Measurements from ENCODE around the gene GAP43.

GAP43 gene, protein sequence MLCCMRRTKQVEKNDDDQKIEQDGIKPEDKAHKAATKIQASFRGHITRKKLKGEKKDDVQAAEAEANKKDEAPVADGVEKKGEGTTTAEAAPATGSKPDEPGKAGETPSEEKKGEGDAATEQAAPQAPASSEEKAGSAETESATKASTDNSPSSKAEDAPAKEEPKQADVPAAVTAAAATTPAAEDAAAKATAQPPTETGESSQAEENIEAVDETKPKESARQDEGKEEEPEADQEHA

GRCh38 chr3:115623044-115623868 lies at the start of gene GAP43:
Gene GAP43, plus strand, starts transcription at chr3:115623510. Its CDS starts 180 bp downstream, at chr3:115623690.
- CTCF ChIA-PET, result interaction anchor here (0.9 kb wide), 1 partner anchor 166 kb away, joined by 3 read pairs; no protein-coding TSS in a partner anchor
- no peak for DNase-seq
- H3K27ac Mint-ChIP-seq, result no peak within 1 kb of the TSS
- no peaks in the 10 kb centered on the region for H3K36me3 Mint-ChIP-seq
- H3K4me3 Mint-ChIP-seq, result no peak within 1 kb of the TSS
- no peaks in the 10 kb centered on the region for H3K9me3 Mint-ChIP-seq
- H3K4me1 Mint-ChIP-seq, result no peaks in the 10 kb centered on the region
- peaks cover 32% of the 10 kb centered on the region for H3K27me3 Mint-ChIP-seq

- H3K4me1 Mint-ChIP-seq, result no peaks in the 10 kb centered on the region
- CTCF ChIA-PET, result no interaction called here
- H3K27ac Mint-ChIP-seq, result no peak overlapping the region
- no peak for DNase-seq
- H3K36me3 Mint-ChIP-seq, result no peaks in the 10 kb centered on the region
- no peaks in the 10 kb centered on the region for H3K27me3 Mint-ChIP-seq
- H3K9me3 Mint-ChIP-seq, result no peaks in the 10 kb centered on the region
- no peak overlapping the region for H3K4me3 Mint-ChIP-seq
These were observed 46.9 kb upstream of the GAP43 start for GRCh38 chr3:115576325-115576875.

GRCh38 chr3:115577000-115577399 lies 46.3 kb upstream of the GAP43 start:
- Mint-ChIP-seq H3K9me3 (no peaks in the 10 kb centered on the region), H3K27ac (no peak overlapping the region), H3K4me1 (no peaks in the 10 kb centered on the region), H3K27me3 (peaks cover 3% of the 10 kb centered on the region), H3K4me3 (no peak overlapping the region), H3K36me3 (no peaks in the 10 kb centered on the region)
- CTCF ChIA-PET, result no interaction called here
- no peak for DNase-seq

DNA sequence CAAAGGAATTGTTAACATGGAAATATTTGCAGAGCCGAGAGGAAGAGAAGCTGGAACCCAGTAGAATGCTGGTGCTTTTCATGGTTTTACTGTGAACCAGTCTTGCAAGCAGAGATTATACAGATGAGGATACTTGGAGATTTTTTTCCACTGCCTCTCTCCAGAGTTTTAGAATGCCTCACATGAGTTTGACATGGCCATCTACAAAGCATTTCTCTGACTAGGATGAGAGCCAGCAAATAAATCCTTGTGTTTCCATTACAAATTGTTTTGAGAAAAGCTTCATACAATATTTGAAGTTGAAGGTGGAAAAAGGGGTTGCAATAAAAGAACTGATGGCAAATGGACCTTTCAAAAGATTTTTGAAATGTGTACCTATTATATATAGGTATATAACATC lies 45.0 kb upstream of the GAP43 start:
- H3K4me1 Mint-ChIP-seq, result no peaks in the 10 kb centered on the region
- CTCF ChIA-PET, result interaction anchor here (0.7 kb wide), 1 partner anchor 167 kb away, joined by 3 read pairs; no protein-coding TSS in a partner anchor
- no peaks in the 10 kb centered on the region for H3K36me3 Mint-ChIP-seq
- no peaks in the 10 kb centered on the region for H3K9me3 Mint-ChIP-seq
- no peak overlapping the region for H3K27ac Mint-ChIP-seq
- H3K4me3 Mint-ChIP-seq, result no peak overlapping the region
- peaks cover 3% of the 10 kb centered on the region for H3K27me3 Mint-ChIP-seq
- no peak for DNase-seq

DNA sequence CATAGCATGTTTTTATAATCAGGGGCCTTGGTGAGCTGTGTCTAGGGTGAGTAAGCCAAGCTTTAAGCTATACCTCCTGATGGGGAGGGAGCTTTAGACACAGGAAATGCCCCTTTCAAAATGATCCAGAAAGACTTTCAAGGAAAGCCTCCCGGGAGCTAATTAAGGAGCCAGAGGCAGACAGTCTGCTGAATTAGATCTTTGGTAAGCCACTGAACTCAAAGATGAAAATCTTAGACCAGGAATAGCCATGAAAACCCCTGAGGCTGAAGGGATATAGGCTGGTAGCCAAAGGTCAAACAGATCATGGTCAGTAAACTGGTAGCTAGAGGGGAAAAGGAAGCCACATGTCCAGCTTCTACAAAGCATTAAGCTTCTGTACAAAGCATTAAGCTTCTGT lies 42.7 kb upstream of the GAP43 start:
- Mint-ChIP-seq H3K4me1 (no peaks in the 10 kb centered on the region), H3K4me3 (no peak overlapping the region), H3K36me3 (no peaks in the 10 kb centered on the region), H3K27ac (no peak overlapping the region), H3K27me3 (peaks cover 3% of the 10 kb centered on the region), H3K9me3 (no peaks in the 10 kb centered on the region)
- DNase-seq, result no peak
- CTCF ChIA-PET, result no interaction called here

GRCh38 chr3:115581362-115582135 lies 41.8 kb upstream of the GAP43 start:
- H3K4me1 Mint-ChIP-seq, result no peaks in the 10 kb centered on the region
- no peaks in the 10 kb centered on the region for H3K36me3 Mint-ChIP-seq
- CTCF ChIA-PET, result no interaction called here

GRCh38 chr3:115588201-115589115 lies 34.9 kb upstream of the GAP43 start:
- no peak for DNase-seq
- Mint-ChIP-seq H3K27me3 (peaks cover 12% of the 10 kb centered on the region), H3K4me1 (no peaks in the 10 kb centered on the region), H3K27ac (no peak overlapping the region), H3K4me3 (no peak overlapping the region), H3K36me3 (no peaks in the 10 kb centered on the region), H3K9me3 (no peaks in the 10 kb centered on the region)
- CTCF ChIA-PET, result no interaction called here

More at GRCh38 chr3:115581362-115582135, 41.8 kb upstream of the GAP43 start:
- H3K9me3 Mint-ChIP-seq, result no peaks in the 10 kb centered on the region
- peaks cover 3% of the 10 kb centered on the region for H3K27me3 Mint-ChIP-seq
- H3K4me3 Mint-ChIP-seq, result no peak overlapping the region
- DNase-seq, result no peak
- no peak overlapping the region for H3K27ac Mint-ChIP-seq

GRCh38 chr3:115590873-115591272 lies 32.4 kb upstream of the GAP43 start:
- Mint-ChIP-seq H3K27ac (no peak overlapping the region), H3K4me1 (no peaks in the 10 kb centered on the region), H3K9me3 (no peaks in the 10 kb centered on the region), H3K36me3 (no peaks in the 10 kb centered on the region), H3K27me3 (peaks cover 12% of the 10 kb centered on the region), H3K4me3 (no peak overlapping the region)
- DNase-seq, result no peak
- CTCF ChIA-PET, result no interaction called here

DNA sequence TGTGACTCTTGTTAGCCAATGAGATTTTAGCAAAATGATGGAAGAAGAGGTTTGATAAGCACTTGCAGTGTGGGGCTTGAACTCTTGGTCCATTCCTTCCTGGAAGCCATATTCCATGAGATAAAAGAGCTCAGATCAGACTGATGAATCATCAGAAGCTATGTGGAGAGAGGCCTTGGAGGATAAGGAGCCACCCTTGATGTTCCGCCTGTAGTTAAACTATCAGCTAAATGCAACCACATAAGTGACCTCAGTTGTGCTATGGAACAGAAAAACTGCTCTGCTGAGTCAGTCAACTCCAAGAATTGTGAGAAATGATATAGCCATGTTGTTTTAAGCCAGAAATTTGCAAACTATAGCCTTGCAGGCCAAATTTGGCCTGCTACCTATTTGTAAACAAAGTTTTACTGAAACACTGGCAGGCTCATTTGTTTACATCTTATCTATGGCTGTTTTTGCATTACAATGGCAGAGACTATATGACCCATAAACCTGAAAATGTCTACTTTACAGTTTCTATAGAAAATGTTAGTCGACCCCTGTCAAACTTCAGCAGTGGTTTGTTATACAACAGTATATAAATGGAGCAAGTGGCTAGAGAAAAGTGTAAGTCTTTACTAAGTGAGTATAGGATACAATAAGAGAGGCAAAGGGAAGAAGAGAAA lies 27.6 kb upstream of the GAP43 start:
- CTCF ChIA-PET, result interaction anchor here (0.8 kb wide), 1 partner anchor 25 kb away, joined by 3 read pairs; no protein-coding TSS in a partner anchor
- Mint-ChIP-seq H3K36me3 (no peaks in the 10 kb centered on the region), H3K4me1 (no peaks in the 10 kb centered on the region), H3K4me3 (no peak overlapping the region), H3K9me3 (no peaks in the 10 kb centered on the region), H3K27me3 (no peaks in the 10 kb centered on the region), H3K27ac (no peak overlapping the region)
- no peak for DNase-seq

GRCh38 chr3:115598216-115598615 lies 25.1 kb upstream of the GAP43 start:
- no peaks in the 10 kb centered on the region for H3K4me1 Mint-ChIP-seq
- no peaks in the 10 kb centered on the region for H3K36me3 Mint-ChIP-seq
- CTCF ChIA-PET, result no interaction called here

GRCh38 chr3:115602194-115602593 lies 21.1 kb upstream of the GAP43 start:
- Mint-ChIP-seq H3K27me3 (no peaks in the 10 kb centered on the region), H3K4me3 (no peak overlapping the region), H3K27ac (no peak overlapping the region), H3K36me3 (no peaks in the 10 kb centered on the region), H3K4me1 (no peaks in the 10 kb centered on the region), H3K9me3 (no peaks in the 10 kb centered on the region)
- CTCF ChIA-PET, result no interaction called here
- no peak for DNase-seq

More at GRCh38 chr3:115598216-115598615, 25.1 kb upstream of the GAP43 start:
- H3K9me3 Mint-ChIP-seq, result no peaks in the 10 kb centered on the region
- no peaks in the 10 kb centered on the region for H3K27me3 Mint-ChIP-seq
- H3K27ac Mint-ChIP-seq, result no peak overlapping the region
- DNase-seq, result no peak
- H3K4me3 Mint-ChIP-seq, result no peak overlapping the region

GRCh38 chr3:115611630-115612029 lies 11.7 kb upstream of the GAP43 start:
- no peak for DNase-seq
- Mint-ChIP-seq H3K4me1 (no peaks in the 10 kb centered on the region), H3K27ac (no peak overlapping the region), H3K36me3 (no peaks in the 10 kb centered on the region), H3K4me3 (no peak overlapping the region), H3K27me3 (peaks cover 4% of the 10 kb centered on the region), H3K9me3 (no peaks in the 10 kb centered on the region)
- CTCF ChIA-PET, result interaction anchor here (0.6 to 0.9 kb wide), 2 partner anchors 15 to 36 kb away, joined by 3 to 5 read pairs; no protein-coding TSS in a partner anchor

All from activated naive CD4-positive, alpha-beta T cell treated with anti-CD3 and anti-CD28 coated beads, Interleukin-2, amount 10 ng/mL, durations not matched to agents 7 days and 5 days (primary cell).